ENCODE measurements around the gene UGT1A6.
A peak's percentile ranks its signal among the peaks of the same experiment; 100 is the strongest.

Gene UGT1A6

DNA sequence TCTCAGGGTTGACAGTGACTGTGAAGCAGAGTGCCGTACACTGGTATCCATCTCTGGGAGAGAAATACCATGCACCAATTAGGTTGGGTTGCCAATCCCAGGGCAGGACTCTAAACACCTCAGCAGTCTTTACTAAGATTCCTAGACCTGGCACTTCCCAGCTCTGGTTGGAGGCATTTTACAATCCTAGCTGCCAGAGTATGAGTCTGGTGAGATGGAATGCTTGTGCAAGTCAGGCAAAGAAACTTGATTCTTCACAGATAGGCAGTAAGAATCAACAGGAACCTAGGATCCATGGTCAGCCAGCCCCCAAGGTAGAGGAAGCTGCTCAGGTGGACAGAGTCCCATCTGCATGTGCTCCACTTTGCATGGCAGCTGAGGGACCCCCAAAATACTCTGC lies 14.0 kb downstream of the UGT1A6 start:
- TF ChIP-seq, protein P1, sequence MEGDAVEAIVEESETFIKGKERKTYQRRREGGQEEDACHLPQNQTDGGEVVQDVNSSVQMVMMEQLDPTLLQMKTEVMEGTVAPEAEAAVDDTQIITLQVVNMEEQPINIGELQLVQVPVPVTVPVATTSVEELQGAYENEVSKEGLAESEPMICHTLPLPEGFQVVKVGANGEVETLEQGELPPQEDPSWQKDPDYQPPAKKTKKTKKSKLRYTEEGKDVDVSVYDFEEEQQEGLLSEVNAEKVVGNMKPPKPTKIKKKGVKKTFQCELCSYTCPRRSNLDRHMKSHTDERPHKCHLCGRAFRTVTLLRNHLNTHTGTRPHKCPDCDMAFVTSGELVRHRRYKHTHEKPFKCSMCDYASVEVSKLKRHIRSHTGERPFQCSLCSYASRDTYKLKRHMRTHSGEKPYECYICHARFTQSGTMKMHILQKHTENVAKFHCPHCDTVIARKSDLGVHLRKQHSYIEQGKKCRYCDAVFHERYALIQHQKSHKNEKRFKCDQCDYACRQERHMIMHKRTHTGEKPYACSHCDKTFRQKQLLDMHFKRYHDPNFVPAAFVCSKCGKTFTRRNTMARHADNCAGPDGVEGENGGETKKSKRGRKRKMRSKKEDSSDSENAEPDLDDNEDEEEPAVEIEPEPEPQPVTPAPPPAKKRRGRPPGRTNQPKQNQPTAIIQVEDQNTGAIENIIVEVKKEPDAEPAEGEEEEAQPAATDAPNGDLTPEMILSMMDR (IDR thresholded peaks at IDR 0.05; ENCODE audit: borderline replicate concordance, insufficient read depth, low read depth, low read length): no peak
- H3K4me3 ChIP-seq (ENCODE audit: low read depth, low read length): no peak overlapping the region

DNA sequence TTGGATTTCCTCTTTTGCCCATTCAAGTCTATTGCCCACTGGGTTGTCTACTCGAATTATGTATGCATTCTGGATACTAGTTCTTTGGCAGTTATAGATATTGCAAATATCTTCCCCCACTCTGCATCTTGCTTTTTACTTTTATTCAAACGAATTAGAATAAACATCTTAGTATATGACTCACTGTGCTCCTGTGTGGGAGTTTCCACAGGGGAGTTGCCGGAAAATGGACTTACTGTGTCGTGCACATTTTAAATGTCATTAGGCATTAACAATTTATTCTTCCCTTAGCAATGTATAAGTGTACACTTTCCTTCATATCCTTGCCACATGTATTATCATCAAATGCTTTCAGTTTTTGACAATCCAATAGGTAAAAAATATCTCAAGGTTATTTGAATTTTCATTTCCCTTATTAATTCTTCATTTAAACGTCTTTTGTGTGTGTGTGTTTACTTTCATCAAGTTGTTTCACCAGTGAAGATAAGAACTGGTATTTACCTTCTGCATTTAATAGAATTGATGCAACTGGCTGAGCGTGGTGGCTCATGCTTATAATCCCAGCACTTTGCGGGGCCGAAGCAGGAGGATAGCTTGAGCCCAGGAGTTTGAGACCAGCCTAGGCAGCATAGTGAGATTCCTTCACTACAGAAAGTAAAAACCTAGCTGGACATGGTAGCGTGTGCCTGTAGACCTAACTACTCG lies 15.4 kb downstream of the UGT1A6 start:
- H3K4me3 ChIP-seq (ENCODE audit: low read depth, low read length): no peak overlapping the region
- TF ChIP-seq, protein P1 (IDR thresholded peaks at IDR 0.05; ENCODE audit: borderline replicate concordance, insufficient read depth, low read depth, low read length): no peak

DNA sequence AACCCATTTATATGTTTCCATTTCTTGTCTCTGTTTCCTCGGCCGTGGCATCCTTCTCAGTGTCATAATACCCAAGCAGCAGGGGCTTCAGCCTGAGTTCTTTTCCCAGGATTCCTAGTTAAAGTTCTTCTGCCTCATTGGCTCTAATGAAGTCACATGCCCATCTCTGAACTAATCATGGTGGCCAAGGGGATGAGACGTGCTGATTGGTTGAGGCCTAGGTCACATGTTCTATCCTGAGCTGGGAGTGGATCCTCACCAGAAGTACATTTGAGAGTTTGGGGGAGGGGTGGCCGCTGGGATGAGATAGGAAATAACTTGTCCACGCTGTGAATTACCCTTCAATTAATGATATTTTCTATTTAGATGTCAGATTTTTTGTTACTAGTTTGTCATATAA lies 16.3 kb downstream of the UGT1A6 start:
- H3K4me3 ChIP-seq (ENCODE audit: low read depth, low read length): no peak overlapping the region
- TF ChIP-seq, protein P1 (IDR thresholded peaks at IDR 0.05; ENCODE audit: borderline replicate concordance, insufficient read depth, low read depth, low read length): no peak

DNA sequence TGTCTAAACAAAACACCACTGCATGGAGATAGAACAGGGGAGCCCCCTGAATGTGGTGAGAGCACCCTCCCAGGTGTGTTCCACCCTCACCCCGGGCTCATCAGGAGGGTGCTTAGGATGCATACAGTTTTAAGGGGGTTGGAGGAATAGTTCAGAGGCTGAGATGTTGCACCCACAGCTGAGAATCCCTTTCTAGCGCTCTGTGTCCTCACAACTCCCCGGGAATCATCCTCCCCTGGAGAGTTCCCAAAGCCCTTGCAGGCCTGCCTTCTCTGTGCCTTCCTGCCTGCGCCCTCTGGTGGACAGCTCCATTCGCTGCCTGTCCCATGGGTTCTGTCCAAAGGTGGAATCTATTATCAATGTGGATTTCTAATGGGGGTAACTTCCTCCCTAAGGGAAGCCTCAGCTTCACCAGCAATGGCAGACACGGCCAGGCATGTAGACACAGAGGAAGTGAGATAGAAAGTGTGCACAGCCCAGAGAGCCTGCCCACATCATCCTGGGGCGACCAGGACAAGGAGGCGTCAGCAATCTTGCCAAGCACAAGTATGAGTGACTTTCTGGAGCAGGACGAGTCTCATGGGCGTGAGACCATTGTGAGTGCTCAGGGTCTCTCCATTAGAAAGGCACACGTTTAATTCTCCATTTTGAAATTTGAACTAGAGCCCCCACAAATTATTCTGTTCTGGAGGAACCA lies 18.8 kb downstream of the UGT1A6 start:
- H3K4me3 ChIP-seq (ENCODE audit: low read depth, low read length): no peak overlapping the region
- TF ChIP-seq, protein P1 (IDR thresholded peaks at IDR 0.05; ENCODE audit: borderline replicate concordance, insufficient read depth, low read depth, low read length): peak; percentile 93

DNA sequence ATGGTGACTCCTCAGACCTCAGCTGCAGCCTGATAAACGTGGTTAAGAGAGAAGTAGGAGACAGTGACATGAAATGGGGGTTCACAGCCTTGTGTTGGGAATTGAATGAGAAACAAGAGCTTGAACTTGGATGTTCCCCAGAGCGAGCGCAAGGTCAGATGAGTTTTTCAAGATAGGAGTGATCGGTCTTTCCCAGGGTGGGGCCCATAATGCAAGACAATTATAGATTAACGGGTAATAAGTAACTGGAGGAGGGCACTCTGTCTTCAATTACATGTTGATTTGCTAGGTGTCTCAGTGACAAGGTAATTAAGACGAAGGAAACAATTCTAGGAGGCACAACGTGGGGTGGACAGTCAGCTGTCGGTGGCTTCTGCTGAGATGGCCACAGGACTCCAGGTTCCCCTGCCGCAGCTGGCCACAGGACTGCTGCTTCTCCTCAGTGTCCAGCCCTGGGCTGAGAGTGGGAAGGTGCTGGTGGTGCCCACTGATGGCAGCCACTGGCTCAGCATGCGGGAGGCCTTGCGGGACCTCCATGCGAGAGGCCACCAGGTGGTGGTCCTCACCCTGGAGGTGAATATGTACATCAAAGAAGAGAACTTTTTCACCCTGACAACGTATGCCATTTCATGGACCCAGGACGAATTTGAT lies 20.0 kb downstream of the UGT1A6 start, which contains the start of gene UGT1A5:
TSS of gene UGT1A5 (plus strand) at position 297 of the 651 bp plus-strand sequence. CDS start at position 382, 85 bp downstream.
- TF ChIP-seq, protein P1 (IDR thresholded peaks at IDR 0.05; ENCODE audit: borderline replicate concordance, insufficient read depth, low read depth, low read length): no peak
- no peak within 1 kb of the TSS for H3K4me3 ChIP-seq (ENCODE audit: low read depth, low read length)

DNA sequence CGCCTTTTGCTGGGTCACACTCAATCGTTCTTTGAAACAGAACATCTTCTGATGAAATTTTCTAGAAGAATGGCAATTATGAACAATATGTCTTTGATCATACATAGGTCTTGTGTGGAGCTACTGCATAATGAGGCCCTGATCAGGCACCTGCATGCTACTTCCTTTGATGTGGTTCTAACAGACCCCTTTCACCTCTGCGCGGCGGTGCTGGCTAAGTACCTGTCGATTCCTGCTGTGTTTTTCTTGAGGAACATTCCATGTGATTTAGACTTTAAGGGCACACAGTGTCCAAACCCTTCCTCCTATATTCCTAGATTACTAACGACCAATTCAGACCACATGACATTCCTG lies 20.5 kb downstream of the UGT1A6 start:
- TF ChIP-seq, protein P1 (IDR thresholded peaks at IDR 0.05; ENCODE audit: borderline replicate concordance, insufficient read depth, low read depth, low read length): no peak

More for the DNA sequence above, 20.5 kb downstream of the UGT1A6 start:
- H3K4me3 ChIP-seq (ENCODE audit: low read depth, low read length): no peak overlapping the region
